Tibial nerve (tissue), 4 donors: ENCODE data around the gene VSIG10L2. TPM values are rescaled to one million over a fixed set of nuclear protein-coding genes. Genes with fewer than 3 reads are reported as not detected.

Experiments used
- DNase-seq, 2 donors: peaks; one replicate each; pipeline ENCODE4 v3.0.0-alpha.2; 2019; ENCODE audit warnings: low spot score in 2 of 2
- H3K27ac ChIP-seq, 4 donors: fragments of 200-600 bp; sonication (generic) in 3 of 4; one replicate each; pipeline ENCODE4 v1.5.1; 2017 to 2019; ENCODE audit warnings: mild to moderate bottlenecking in 1 of 4
- H3K27me3 ChIP-seq, 2 donors: fragments of 200-600 bp; sonication (generic) in 1 of 2; one replicate each; pipeline versions ENCODE4 v1.5.1 to v1.6.0; 2017 to 2019
- H3K36me3 ChIP-seq, 3 donors: fragments of 200-600 bp; sonication (generic); one replicate each; pipeline ENCODE4 v1.5.1; 2018 to 2019
- H3K4me1 ChIP-seq, 4 donors: fragments of 200-600 bp; sonication (generic) in 3 of 4; one replicate each; pipeline ENCODE4 v1.5.1; 2017 to 2019
- H3K4me3 ChIP-seq, 4 donors: fragments of 200-600 bp; sonication (generic) in 3 of 4; one replicate each; pipeline ENCODE4 v1.5.1; 2017 to 2019; ENCODE audit warnings: mild to moderate bottlenecking in 1 of 4, moderate library complexity in 1 of 4
- H3K9me3 ChIP-seq, 4 donors: fragments of 200-600 bp; sonication (generic) in 3 of 4; one replicate each; pipeline ENCODE4 v1.5.1; 2017 to 2019
- EP300 ChIP-seq, 2 donors: sonication (generic); formaldehyde crosslinking; IDR thresholded peaks; one replicate each; pipeline ENCODE4 v1.6.1; 2017; ENCODE audit warnings: antibody characterized with exemption in 2 of 2, mild to moderate bottlenecking in 1 of 2
- POLR2A ChIP-seq, 2 donors: fragments of 450-650 bp; IDR thresholded peaks; one replicate each; pipeline ENCODE4 v1.6.1; 2017; ENCODE audit warnings: antibody characterized with exemption in 2 of 2, mild to moderate bottlenecking in 2 of 2, moderate library complexity in 2 of 2
- WGBS, 2 donors: methylation state at CpG; one replicate each; pipeline ENCODE4 v1.1.5; 2018; 5-methylcytosine and 5-hydroxymethylcytosine counted together
- total RNA-seq, 4 donors: library from RNA; depleted of rRNA; stranded (reverse); fragments of >200 nt; gene quantifications; one replicate each; pipeline ENCODE4 v1.1.0, GENCODE V29; 2016
- TF ChIP-seq, protein P1 (sequence below), 5 experiments: fragments of 200-600 bp in 3 of 5; fragments of 450-650 bp in 2 of 5; sonication (generic) in 3 of 5; IDR thresholded peaks; one replicate each; pipeline ENCODE4 v1.5.1; 2016 to 2019; ENCODE audit warnings: antibody characterized with exemption in 5 of 5, mild to moderate bottlenecking in 3 of 5, moderate library complexity in 2 of 5

The VSIG10L2 gene
- total RNA-seq, 4 donors from 2014 or later: not detected

DNA sequence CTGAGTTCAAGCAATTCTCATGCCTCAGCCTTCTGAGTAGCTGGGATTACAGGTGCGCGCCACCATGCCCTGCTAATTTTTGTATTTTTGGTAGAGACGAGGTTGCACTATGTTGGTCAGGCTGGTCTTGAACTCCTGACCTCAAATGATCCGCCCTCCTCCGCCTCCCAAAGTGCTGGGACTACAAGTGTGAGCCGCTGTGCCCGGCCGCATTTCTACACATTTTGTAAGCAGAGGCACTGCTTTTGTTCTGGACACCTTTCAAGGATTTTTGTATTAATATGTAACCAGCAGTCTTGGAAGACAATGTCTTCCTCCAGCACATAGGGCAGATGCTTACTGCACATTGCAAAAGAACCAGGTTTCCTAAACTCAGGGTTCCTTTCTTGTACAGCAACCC, 11.4 kb upstream of the VSIG10L2 start:
- 95 to 97% methylated on average over 8 of the region's 8 CpGs for WGBS, 2 donors
- no peak for TF ChIP-seq EP300 (IDR thresholded peaks at IDR 0.05)
- H3K36me3 ChIP-seq: no peaks in the 10 kb centered on the region
- DNase-seq: no peak
- H3K9me3 ChIP-seq: no peaks in the 10 kb centered on the region
- no peak overlapping the region for H3K4me3 ChIP-seq
- H3K27ac ChIP-seq: no peak overlapping the region
- H3K4me1 ChIP-seq: no peaks in the 10 kb centered on the region
- H3K27me3 ChIP-seq: no peaks in the 10 kb centered on the region

DNA sequence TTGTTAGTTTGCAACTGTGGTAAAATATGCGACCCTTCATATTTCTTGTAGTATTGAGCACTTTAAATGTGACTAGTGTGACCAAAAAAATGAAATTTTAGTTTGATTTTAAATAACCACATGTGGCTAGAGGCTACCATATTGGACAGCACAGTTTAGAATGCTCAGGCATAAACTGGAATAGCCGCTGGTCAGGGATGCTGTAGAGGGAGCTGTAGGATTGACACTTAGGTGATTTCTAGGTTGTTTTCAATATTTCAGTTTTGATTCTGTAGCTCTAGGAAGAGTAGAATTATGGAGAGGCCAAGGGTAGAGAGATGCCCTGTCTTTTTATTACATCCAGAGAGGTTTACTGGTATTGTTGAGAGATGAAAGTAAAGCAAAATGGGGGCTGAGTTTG, 10.8 kb upstream of the VSIG10L2 start:
- Histone ChIP-seq H3K36me3 (no peaks in the 10 kb centered on the region), H3K27ac (no peak overlapping the region), H3K4me3 (no peak overlapping the region), H3K9me3 (no peaks in the 10 kb centered on the region), H3K4me1 (no peaks in the 10 kb centered on the region), H3K27me3 (no peaks in the 10 kb centered on the region)
- TF ChIP-seq EP300 (IDR thresholded peaks at IDR 0.05) (no peak), POLR2A (IDR thresholded peaks at IDR 0.05) (no peak)
- TF ChIP-seq, protein P1, sequence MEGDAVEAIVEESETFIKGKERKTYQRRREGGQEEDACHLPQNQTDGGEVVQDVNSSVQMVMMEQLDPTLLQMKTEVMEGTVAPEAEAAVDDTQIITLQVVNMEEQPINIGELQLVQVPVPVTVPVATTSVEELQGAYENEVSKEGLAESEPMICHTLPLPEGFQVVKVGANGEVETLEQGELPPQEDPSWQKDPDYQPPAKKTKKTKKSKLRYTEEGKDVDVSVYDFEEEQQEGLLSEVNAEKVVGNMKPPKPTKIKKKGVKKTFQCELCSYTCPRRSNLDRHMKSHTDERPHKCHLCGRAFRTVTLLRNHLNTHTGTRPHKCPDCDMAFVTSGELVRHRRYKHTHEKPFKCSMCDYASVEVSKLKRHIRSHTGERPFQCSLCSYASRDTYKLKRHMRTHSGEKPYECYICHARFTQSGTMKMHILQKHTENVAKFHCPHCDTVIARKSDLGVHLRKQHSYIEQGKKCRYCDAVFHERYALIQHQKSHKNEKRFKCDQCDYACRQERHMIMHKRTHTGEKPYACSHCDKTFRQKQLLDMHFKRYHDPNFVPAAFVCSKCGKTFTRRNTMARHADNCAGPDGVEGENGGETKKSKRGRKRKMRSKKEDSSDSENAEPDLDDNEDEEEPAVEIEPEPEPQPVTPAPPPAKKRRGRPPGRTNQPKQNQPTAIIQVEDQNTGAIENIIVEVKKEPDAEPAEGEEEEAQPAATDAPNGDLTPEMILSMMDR (IDR thresholded peaks at IDR 0.05): no peak
- WGBS, 2 donors: 93 to 94% methylated on average over 2 of the region's 2 CpGs
- no peak for DNase-seq

DNA sequence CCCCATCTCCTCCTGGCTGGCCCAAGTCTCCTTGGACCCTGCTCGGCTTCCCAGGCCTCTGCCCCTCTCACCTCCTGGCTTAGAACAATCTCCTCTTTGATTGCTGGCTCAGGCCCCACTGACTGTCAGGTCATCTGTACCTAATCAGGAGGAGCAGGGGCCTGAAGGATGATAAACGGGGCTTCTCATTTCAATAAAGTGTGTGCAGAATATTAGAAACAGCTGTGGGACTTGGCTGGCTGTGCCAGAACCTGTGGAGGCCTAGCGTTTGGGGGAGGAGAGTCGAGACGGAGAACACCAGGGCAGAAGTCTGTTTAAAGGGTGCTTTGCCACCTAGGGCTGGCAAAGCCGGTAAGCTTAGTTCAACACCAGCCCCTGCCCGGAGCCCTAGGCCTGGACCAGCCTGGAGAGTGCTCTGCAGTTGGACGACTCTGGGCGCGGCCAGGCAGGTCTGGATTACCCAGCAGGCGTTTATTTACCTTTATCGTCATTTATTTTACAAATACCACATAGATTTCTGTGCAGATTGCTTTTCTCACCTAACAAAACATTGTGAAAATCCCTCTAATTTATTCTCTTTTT, 10.1 kb upstream of the VSIG10L2 start:
- TF ChIP-seq POLR2A (IDR thresholded peaks at IDR 0.05): no peak
- TF ChIP-seq EP300 (IDR thresholded peaks at IDR 0.05): no peak
- TF ChIP-seq, protein P1 (IDR thresholded peaks at IDR 0.05): no peak
- WGBS, 2 donors: 56 to 62% methylated on average over 12 of the region's 12 CpGs
- no peak for DNase-seq

DNA sequence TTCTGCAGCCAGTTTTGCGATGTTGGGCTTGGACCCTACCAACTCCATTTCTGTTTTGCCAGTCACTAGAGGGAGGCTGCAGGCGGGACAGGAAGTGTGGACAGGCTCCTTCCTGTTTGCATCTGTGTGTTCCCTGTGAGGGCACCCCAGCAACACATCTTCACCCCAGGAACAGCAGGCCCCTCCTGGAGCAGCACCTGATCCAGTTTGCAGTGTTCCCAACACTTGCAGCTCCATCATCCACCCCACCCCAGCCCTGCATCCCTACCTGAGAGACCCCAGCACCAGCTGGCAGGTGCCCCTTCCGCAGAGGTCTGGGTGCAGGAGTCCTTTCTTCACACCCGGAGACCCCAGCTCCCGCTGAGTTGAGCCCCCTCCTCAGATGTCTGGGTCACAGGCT, 7.4 kb upstream of the VSIG10L2 start:
- Histone ChIP-seq H3K9me3 (no peaks in the 10 kb centered on the region), H3K27ac (no peak overlapping the region), H3K4me3 (no peak overlapping the region), H3K36me3 (no peaks in the 10 kb centered on the region), H3K4me1 (no peaks in the 10 kb centered on the region), H3K27me3 (no peaks in the 10 kb centered on the region)
- WGBS, 2 donors: 91 to 95% methylated on average over 5 of the region's 5 CpGs
- TF ChIP-seq POLR2A (IDR thresholded peaks at IDR 0.05): no peak
- TF ChIP-seq, protein P1 (IDR thresholded peaks at IDR 0.05): no peak
- TF ChIP-seq EP300 (IDR thresholded peaks at IDR 0.05): no peak
- DNase-seq: no peak

More for the DNA sequence above, 10.1 kb upstream of the VSIG10L2 start:
- Histone ChIP-seq H3K36me3 (no peaks in the 10 kb centered on the region), H3K27me3 (no peaks in the 10 kb centered on the region), H3K27ac (no peak overlapping the region), H3K4me3 (no peak overlapping the region), H3K4me1 (no peaks in the 10 kb centered on the region), H3K9me3 (no peaks in the 10 kb centered on the region)

DNA sequence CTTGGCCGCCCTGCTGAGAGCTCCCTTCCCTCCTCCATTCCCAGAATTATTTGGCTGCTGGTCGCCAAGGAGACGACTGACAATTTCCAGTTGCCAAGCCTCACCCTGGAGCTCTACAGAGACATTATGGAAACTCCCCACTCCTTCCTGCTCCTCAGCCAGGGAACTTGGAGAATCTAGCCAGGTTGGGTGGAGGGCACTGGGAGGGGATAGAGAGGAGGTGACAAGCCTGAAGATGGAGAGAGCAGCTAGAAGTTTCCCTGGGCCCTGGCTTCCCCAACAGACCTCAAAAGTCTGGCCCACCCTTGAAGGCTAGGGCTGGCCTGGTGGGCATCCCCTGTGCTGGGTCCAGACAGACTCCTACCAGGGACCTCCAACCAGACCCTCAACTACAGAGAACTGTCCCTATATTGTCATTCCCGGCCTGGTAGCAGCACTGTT, 6.7 kb upstream of the VSIG10L2 start:
- no peaks in the 10 kb centered on the region for H3K36me3 ChIP-seq
- no peak overlapping the region for H3K27ac ChIP-seq
- 55 to 60% methylated on average over 4 of the region's 4 CpGs for WGBS, 2 donors
- TF ChIP-seq POLR2A (IDR thresholded peaks at IDR 0.05) (no peak), EP300 (IDR thresholded peaks at IDR 0.05) (no peak)
- TF ChIP-seq, protein P1 (IDR thresholded peaks at IDR 0.05): no peak
- no peaks in the 10 kb centered on the region for H3K9me3 ChIP-seq
- H3K4me1 ChIP-seq: no peaks in the 10 kb centered on the region
- no peak for DNase-seq
- no peak overlapping the region for H3K4me3 ChIP-seq
- H3K27me3 ChIP-seq: no peaks in the 10 kb centered on the region

DNA sequence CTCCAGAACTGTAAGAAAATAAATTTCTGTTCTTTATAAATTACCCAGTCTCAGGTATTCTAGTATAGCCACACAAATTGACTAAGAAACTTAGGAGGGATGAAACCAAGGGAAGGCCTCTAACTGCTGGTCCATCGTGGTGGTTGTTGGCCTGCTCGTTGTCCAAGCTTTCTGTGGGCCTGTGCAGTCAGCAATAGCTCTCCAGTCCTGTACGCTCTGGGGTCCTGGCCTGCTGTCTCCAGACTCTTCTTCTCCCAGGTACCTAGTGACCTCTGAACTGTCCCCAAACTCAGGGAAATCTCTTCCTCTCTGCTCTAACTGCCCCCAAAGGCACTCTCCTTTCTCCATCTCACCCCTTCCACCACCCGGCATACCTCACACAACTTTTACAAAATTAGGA, 5.7 kb upstream of the VSIG10L2 start:
- Histone ChIP-seq H3K9me3 (no peaks in the 10 kb centered on the region), H3K27me3 (no peaks in the 10 kb centered on the region), H3K4me1 (no peaks in the 10 kb centered on the region), H3K4me3 (no peak overlapping the region), H3K36me3 (no peaks in the 10 kb centered on the region), H3K27ac (no peak overlapping the region)
- TF ChIP-seq, protein P1 (IDR thresholded peaks at IDR 0.05): no peak
- TF ChIP-seq POLR2A (IDR thresholded peaks at IDR 0.05) (no peak), EP300 (IDR thresholded peaks at IDR 0.05) (no peak)
- 96 to 99% methylated on average over 4 of the region's 4 CpGs for WGBS, 2 donors
- no peak for DNase-seq
